ENCODE results near the gene UNC13A.

UNC13A gene

DNA sequence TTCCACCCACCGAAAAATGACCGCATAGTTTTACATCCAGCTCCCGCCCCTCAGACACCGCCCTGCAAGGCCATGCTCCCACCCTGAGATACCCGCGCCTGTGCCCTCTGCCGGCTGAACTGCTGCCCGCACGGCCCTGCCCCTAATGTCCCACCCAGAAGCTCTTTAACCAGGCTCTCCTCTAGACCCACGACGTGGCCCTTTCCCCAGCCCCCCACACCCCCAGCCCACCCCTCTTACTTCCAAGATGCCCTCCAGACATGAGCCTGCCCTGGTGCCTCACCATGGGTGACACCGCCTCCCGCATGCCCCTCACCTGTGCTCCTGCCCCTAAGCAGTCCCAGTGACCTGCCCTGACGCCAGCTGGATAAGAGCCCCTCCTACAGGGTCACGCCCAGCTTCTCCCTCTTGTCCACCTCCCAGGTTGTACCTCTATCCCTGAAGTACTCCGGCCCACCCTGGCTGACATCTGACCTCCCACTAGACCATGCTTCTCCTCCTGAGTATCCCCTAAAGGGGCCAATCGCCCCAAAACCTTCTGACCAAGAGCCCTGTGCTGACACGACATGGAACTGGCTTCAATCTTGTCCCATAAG lies 81.5 kb downstream of the UNC13A start:
- CTCF ChIA-PET: interaction anchor here (0.6 to 3.2 kb wide), 10 partner anchors 27 to 253 kb away, joined by 3 to 9 read pairs (median 4); partner anchors contain the start of genes RPL18A and TMEM221
- no peak for DNase-seq (ENCODE audit: extremely low spot score)
- POLR2A ChIA-PET: interaction anchor here (1.0 to 2.3 kb wide), 18 partner anchors 10 to 253 kb away, joined by 3 to 10 read pairs (median 6); partner anchors contain the start of genes MAP1S, PGLS, RPL18A and SLC27A1
- TF ChIP-seq NFRKB (IDR thresholded peaks at IDR 0.05) (no peak), LEF1 (IDR thresholded peaks at IDR 0.05; ENCODE audit: borderline replicate concordance) (no peak), TARDBP (IDR thresholded peaks at IDR 0.05) (no peak), FOXK2 (IDR thresholded peaks at IDR 0.05) (no peak), ARNT (IDR thresholded peaks at IDR 0.05) (no peak), SUZ12 (IDR thresholded peaks at IDR 0.05) (no peak), BHLHE40 (IDR thresholded peaks at IDR 0.05; ENCODE audit: borderline replicate concordance) (no peak), FOXM1 (IDR thresholded peaks at IDR 0.05; ENCODE audit: borderline replicate concordance) (no peak)
- TF ChIP-seq, protein P1, sequence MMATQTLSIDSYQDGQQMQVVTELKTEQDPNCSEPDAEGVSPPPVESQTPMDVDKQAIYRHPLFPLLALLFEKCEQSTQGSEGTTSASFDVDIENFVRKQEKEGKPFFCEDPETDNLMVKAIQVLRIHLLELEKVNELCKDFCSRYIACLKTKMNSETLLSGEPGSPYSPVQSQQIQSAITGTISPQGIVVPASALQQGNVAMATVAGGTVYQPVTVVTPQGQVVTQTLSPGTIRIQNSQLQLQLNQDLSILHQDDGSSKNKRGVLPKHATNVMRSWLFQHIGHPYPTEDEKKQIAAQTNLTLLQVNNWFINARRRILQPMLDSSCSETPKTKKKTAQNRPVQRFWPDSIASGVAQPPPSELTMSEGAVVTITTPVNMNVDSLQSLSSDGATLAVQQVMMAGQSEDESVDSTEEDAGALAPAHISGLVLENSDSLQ (IDR thresholded peaks at IDR 0.05): no peak

GRCh38 chr19:17605761-17606589 lies 82.2 kb downstream of the UNC13A start:
- peak; percentile 92; the same call in 1 of the 2 replicates for TF ChIP-seq HDGF (IDR thresholded peaks at IDR 0.05; ENCODE audit: borderline replicate concordance)
- TF ChIP-seq TARDBP (IDR thresholded peaks at IDR 0.05): no peak
- peak; percentile 90 for TF ChIP-seq L3MBTL2 (conservative IDR thresholded peaks at IDR 0.05)
- DNase-seq (ENCODE audit: extremely low spot score): peak; percentile 93
- CTCF ChIA-PET: interaction anchor here (0.6 to 3.2 kb wide), 14 partner anchors 9 to 952 kb away, joined by 3 to 9 read pairs (median 3); partner anchors contain the start of genes RPL18A and TMEM221
- POLR2A ChIA-PET: interaction anchor here (0.6 to 2.3 kb wide), 20 partner anchors 11 to 254 kb away, joined by 3 to 10 read pairs (median 5); partner anchors contain the start of genes MAP1S, PGLS, RPL18A and SLC27A1

GRCh38 chr19:17605117-17605516 lies 83.0 kb downstream of the UNC13A start:
- ChIA-PET CTCF (interaction anchor here (1.3 to 3.2 kb wide), 2 partner anchors 30 to 31 kb away, joined by 6 to 9 read pairs; no protein-coding TSS in a partner anchor), POLR2A (interaction anchor here (0.6 to 2.3 kb wide), 6 partner anchors 12 to 255 kb away, joined by 3 to 10 read pairs (median 8); partner anchors contain the start of gene RPL18A)
- TF ChIP-seq ARNT (IDR thresholded peaks at IDR 0.05): no peak
- no peak for TF ChIP-seq NFRKB (IDR thresholded peaks at IDR 0.05)
- no peak for TF ChIP-seq ELF4 (IDR thresholded peaks at IDR 0.05)
- TF ChIP-seq SUZ12 (IDR thresholded peaks at IDR 0.05): no peak
- TF ChIP-seq SP1 (IDR thresholded peaks at IDR 0.05): no peak
- TF ChIP-seq LEF1 (IDR thresholded peaks at IDR 0.05; ENCODE audit: borderline replicate concordance): no peak
- TF ChIP-seq FOXM1 (IDR thresholded peaks at IDR 0.05; ENCODE audit: borderline replicate concordance): no peak
- no peak for TF ChIP-seq FOXK2 (IDR thresholded peaks at IDR 0.05)
- DNase-seq (ENCODE audit: extremely low spot score): no peak

DNA sequence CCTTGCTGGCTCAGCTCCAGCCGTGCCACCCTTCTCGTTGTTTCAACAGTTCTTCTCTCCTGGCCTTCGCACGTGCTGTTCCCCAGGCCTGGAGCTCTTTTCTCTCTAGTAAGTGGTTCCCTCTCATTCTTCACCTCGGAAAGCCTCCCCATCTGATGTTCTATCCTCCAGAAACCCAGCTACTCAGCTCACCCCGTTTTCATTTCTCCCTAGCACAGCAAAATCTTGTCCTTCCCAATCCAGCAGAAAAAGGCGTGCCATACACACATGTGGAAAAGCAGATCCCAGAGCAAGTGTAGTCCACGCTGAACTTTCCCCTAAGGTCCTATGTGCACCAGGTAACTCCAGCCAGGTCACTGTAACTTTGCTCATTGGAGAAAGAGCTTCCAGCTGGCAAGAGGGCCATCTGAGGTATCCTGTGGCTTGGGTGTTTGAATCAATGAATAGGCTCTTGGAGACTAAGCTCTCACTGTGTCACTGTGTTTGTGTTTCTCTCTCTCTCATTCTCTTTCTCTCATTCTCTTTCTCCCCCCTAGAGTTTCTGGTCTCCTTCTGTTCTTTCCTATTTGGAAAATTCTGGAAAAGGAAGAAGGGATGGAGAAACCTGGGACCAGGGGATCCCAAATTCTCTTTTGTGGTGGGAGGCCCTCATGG lies 83.7 kb downstream of the UNC13A start:
- no peak for DNase-seq (ENCODE audit: extremely low spot score)
- TF ChIP-seq TARDBP (IDR thresholded peaks at IDR 0.05): no peak
- TF ChIP-seq, protein P1 (IDR thresholded peaks at IDR 0.05): no peak
- TF ChIP-seq SUZ12 (IDR thresholded peaks at IDR 0.05): no peak
- no peak for TF ChIP-seq HDGF (IDR thresholded peaks at IDR 0.05; ENCODE audit: borderline replicate concordance)
- no peak for TF ChIP-seq NFRKB (IDR thresholded peaks at IDR 0.05)
- POLR2A ChIA-PET: interaction anchor here (0.6 to 2.3 kb wide), 3 partner anchors 12 to 255 kb away, joined by 3 to 9 read pairs (median 3); partner anchors contain the start of gene RPL18A
- CTCF ChIA-PET: interaction anchor here (1.2 to 3.2 kb wide), 2 partner anchors 16 to 31 kb away, joined by 4 to 9 read pairs; no protein-coding TSS in a partner anchor

- TF ChIP-seq HDGF (IDR thresholded peaks at IDR 0.05; ENCODE audit: borderline replicate concordance) (no peak), L3MBTL2 (conservative IDR thresholded peaks at IDR 0.05) (no peak), ARNT (IDR thresholded peaks at IDR 0.05) (no peak), BHLHE40 (IDR thresholded peaks at IDR 0.05; ENCODE audit: borderline replicate concordance) (no peak), TARDBP (IDR thresholded peaks at IDR 0.05) (no peak), NFRKB (IDR thresholded peaks at IDR 0.05) (no peak), CTBP1 (IDR thresholded peaks at IDR 0.05; ENCODE audit: borderline replicate concordance) (no peak), FOXA1 (IDR thresholded peaks at IDR 0.05) (no peak), FOXK2 (IDR thresholded peaks at IDR 0.05) (no peak), ZNF384 (IDR thresholded peaks at IDR 0.05) (no peak), LEF1 (IDR thresholded peaks at IDR 0.05; ENCODE audit: borderline replicate concordance) (no peak), FOXM1 (IDR thresholded peaks at IDR 0.05; ENCODE audit: borderline replicate concordance) (no peak), ELF4 (IDR thresholded peaks at IDR 0.05) (no peak), SP1 (IDR thresholded peaks at IDR 0.05) (no peak), SUZ12 (IDR thresholded peaks at IDR 0.05) (no peak)
- TF ChIP-seq, protein P1 (IDR thresholded peaks at IDR 0.05): no peak
- no peak for DNase-seq (ENCODE audit: extremely low spot score)
- ChIA-PET POLR2A (no interaction called here), CTCF (interaction anchor here (1.2 kb wide), 1 partner anchor 15 kb away, joined by 4 read pairs; no protein-coding TSS in a partner anchor)
These were observed 85.2 kb downstream of the UNC13A start for GRCh38 chr19:17602872-17603510.
